H1 (cell line): ENCODE data around the gene DISC1.

Experiments
- CTCF ChIP-seq, 3 experiments: IDR thresholded peaks; 1 replicate in 2 of 3; 2 replicates in 1 of 3; pipeline versions ENCODE4 v1.5.1 to v1.6.1; 2011; ENCODE audit warnings: low read length in 3 of 3, mild to moderate bottlenecking in 3 of 3, inconsistent platforms in 2 of 3, low read depth in 1 of 3, moderate library complexity in 1 of 3; ENCODE audit not compliant: insufficient read depth in 1 of 3; ENCODE audit errors: control extremely low read depth in 1 of 3
- EZH2 ChIP-seq: fragments of 200-600 bp; sonication (generic); IDR thresholded peaks from 2 replicates; pipeline ENCODE4 v1.7.1; 2012; ENCODE audit warnings: low read depth, mild to moderate bottlenecking, moderate library complexity, low read length, inconsistent platforms; ENCODE audit not compliant: severe bottlenecking
- HDAC2 ChIP-seq, 2 experiments: fragments of 300-600 bp in 1 of 2; sonication (generic) in 1 of 2; IDR thresholded peaks; 2 replicates each; pipeline ENCODE4 v1.6.1; 2011 to 2012; ENCODE audit warnings: low read depth in 2 of 2, low read length in 2 of 2, mild to moderate bottlenecking in 2 of 2, moderate library complexity in 2 of 2, borderline replicate concordance in 1 of 2, inconsistent platforms in 1 of 2
- NANOG ChIP-seq: IDR thresholded peaks from 2 replicates; pipeline ENCODE4 v1.6.1; 2011; ENCODE audit warnings: low read length, low read depth, mild to moderate bottlenecking, inconsistent platforms; ENCODE audit not compliant: insufficient read depth, poor library complexity, severe bottlenecking
- POLR2A ChIP-seq, 2 experiments: IDR thresholded peaks; 1 replicate in 1 of 2; 2 replicates in 1 of 2; pipeline ENCODE4 v1.6.1; 2011; ENCODE audit warnings: low read depth in 2 of 2, low read length in 2 of 2, mild to moderate bottlenecking in 2 of 2; ENCODE audit errors: control extremely low read depth in 1 of 2
- POLR2AphosphoS5 ChIP-seq: IDR thresholded peaks from 2 replicates; pipeline ENCODE4 v1.6.1; 2011; ENCODE audit warnings: low read depth, low read length
- TAF1 ChIP-seq: IDR thresholded peaks from 2 replicates; pipeline ENCODE4 v1.6.1; 2011; ENCODE audit warnings: mild to moderate bottlenecking, low read depth, low read length
- TEAD4 ChIP-seq: IDR thresholded peaks from 2 replicates; pipeline ENCODE4 v1.6.1; 2012; ENCODE audit warnings: low read depth, low read length, inconsistent platforms, mixed read lengths

GRCh38 chr1:232062967-232063366, 436.4 kb downstream of the DISC1 start:
- no peak for TF ChIP-seq EZH2
- no peak for TF ChIP-seq CTCF (IDR thresholded peaks at IDR 0.05; ENCODE audit: control extremely low read depth in 1 of 3, insufficient read depth in 1 of 3, low read depth in 1 of 3, low read length in 3 of 3)
- no peak for TF ChIP-seq HDAC2 (IDR thresholded peaks at IDR 0.05; ENCODE audit: borderline replicate concordance in 1 of 2, low read depth in 2 of 2, low read length in 2 of 2)
- no peak for TF ChIP-seq TAF1
- TF ChIP-seq POLR2A (IDR thresholded peaks at IDR 0.05; ENCODE audit: control extremely low read depth in 1 of 2, low read depth in 2 of 2, low read length in 2 of 2) = no peak
- TF ChIP-seq TEAD4 = no peak
- no peak for TF ChIP-seq POLR2AphosphoS5
- TF ChIP-seq NANOG = no peak
